GM10248 (cell line): ENCODE results near the gene GSK3B.

ENCODE experiments used
- CTCF ChIA-PET: fragments of 300-600 bp; sonication (Branson Sonifier 250); formaldehyde crosslinking; extraction: SDS; loops from one replicate; lab custom pipeline; 2021; ENCODE audit warnings: antibody characterized with exemption; lab: Yijun Ruan, JAX
- POLR2A ChIA-PET: fragments of 350-650 bp; sonication (Branson Sonifier 250); formaldehyde crosslinking; extraction: SDS; loops from one replicate; lab custom pipeline; 2020; ENCODE audit warnings: antibody characterized with exemption; lab: Yijun Ruan, JAX
- DNase-seq: peaks from one replicate; pipeline ENCODE4 v3.0.0; 2012; ENCODE audit errors: extremely low spot score
- CTCF ChIP-seq: IDR thresholded peaks from 2 replicates; pipeline ENCODE4 v1.5.1; 2012; ENCODE audit warnings: mild to moderate bottlenecking, low read depth; ENCODE audit errors: extremely low read depth, missing control alignments, control extremely low read depth

The GSK3B gene

GRCh38 chr3:119808843-119809242 lies 285.4 kb downstream of the GSK3B start:
- no peak for TF ChIP-seq CTCF
- ChIA-PET CTCF (interaction anchor here (0.8 kb wide), 1 partner anchor 9 kb away, joined by 3 read pairs; no protein-coding TSS in a partner anchor), POLR2A (no interaction called here)
- no peak for DNase-seq

- POLR2A ChIA-PET: no interaction called here
- no peak for TF ChIP-seq CTCF
- no peak for DNase-seq
- CTCF ChIA-PET: no interaction called here
Measured at GRCh38 chr3:119808244-119808643, 286.0 kb downstream of the GSK3B start.

- no peak for TF ChIP-seq CTCF
- DNase-seq: no peak
- ChIA-PET CTCF (interaction anchor here (1.4 to 1.6 kb wide), 2 partner anchors 11 to 19 kb away, joined by 3 to 5 read pairs; no protein-coding TSS in a partner anchor), POLR2A (no interaction called here)
Measured at GRCh38 chr3:119800844-119801243, 293.4 kb downstream of the GSK3B start.

DNA sequence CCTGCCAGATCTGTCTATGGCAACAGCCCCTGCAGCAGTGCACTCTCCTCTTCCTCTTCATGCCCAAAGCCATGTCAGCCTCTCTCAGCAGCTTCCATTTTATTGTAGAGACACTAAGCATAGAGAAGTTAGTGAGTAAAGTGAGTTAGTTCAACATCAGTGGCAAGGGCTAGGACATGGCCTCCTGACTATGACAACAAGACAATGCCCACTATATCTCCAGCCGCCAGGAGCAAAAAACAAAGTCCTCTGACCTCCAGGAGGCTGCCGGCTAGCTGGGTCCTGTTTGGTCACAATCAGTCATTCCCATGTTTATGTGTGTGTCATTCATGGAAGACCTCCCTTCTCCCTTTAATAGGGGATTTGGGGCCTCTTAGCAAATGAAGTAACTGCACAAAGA lies 297.5 kb downstream of the GSK3B start:
- CTCF ChIA-PET: no interaction called here
- DNase-seq: no peak
- POLR2A ChIA-PET: no interaction called here
- no peak for TF ChIP-seq CTCF

DNA sequence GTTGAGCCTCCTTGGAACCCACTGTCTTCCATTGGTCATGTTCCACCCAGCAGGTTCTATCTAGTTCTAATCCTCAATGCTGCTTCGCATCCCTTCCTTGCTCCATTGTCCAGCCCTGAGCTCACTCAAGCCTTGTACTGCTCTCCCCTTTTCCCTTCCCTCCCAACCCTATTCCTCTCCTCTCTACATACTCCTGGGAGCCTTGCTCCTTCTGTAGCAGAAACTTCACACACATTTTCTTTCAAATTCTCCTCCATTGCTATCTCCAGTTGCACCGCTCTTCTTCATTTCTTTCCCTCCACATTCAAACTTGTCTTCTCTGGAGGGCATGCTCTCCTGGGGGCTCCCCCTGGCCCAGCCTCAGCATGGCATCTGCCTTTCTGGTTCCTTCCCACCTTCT lies 297.9 kb downstream of the GSK3B start:
- TF ChIP-seq CTCF: no peak
- CTCF ChIA-PET: no interaction called here
- POLR2A ChIA-PET: no interaction called here
- DNase-seq: no peak

- TF ChIP-seq CTCF: no peak
- no peak for DNase-seq
- ChIA-PET CTCF (no interaction called here), POLR2A (no interaction called here)
Measured at GRCh38 chr3:119795849-119796248, 298.4 kb downstream of the GSK3B start.

DNA sequence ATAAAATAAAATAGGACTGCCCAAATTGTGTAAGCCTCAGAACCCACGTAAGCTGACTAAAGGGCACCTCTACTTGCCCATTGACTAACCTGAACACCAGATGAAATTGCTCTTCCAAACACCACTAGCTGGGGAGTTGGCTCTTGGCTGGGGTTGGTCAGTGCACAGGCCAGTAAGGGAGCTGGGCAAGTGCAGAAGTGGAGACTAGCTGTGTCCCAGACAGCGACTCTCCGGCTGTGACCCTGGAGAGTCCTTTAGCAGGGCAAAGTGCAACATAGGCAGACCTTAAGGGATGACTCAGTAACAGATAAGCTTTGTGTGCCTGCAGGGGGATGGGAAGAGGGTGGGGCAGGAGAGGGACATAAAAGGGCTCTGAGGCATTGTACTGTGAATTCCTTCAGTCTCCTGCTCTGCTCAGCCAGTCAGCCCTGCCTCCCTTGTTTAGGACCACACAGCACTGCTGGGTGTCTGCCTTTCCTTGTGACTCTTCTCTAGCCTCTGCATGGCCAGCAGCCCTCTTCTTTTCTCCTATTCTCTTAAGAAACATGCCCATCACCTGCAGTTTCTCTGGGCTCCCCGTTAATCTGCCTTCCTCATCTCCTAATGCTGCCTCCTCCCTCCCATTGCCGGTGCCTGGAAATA lies 299.2 kb downstream of the GSK3B start:
- DNase-seq: no peak
- POLR2A ChIA-PET: no interaction called here

More for the DNA sequence above, 299.2 kb downstream of the GSK3B start:
- no peak for TF ChIP-seq CTCF
- CTCF ChIA-PET: interaction anchor here (1.1 kb wide), 1 partner anchor 16 kb away, joined by 3 read pairs; no protein-coding TSS in a partner anchor
